Right lobe of liver (tissue), 6 donors: ENCODE results near the gene HS3ST1. TPM values are rescaled to one million over a fixed set of nuclear protein-coding genes. Genes with fewer than 3 reads are reported as not detected.

Experiments used
- ATAC-seq, 4 donors: fragments of 200-7000 bp; cut with Tn5 transposase; one replicate each; pipeline ENCODE4 v1.9.1; 2020; ENCODE audit warnings: mild to moderate bottlenecking in 4 of 4, moderate library complexity in 4 of 4
- DNase-seq, 3 donors: peaks; one replicate each; pipeline ENCODE4 v3.0.0-alpha.2; 2020
- H3K27ac ChIP-seq, 3 donors: fragments of 200-600 bp; one replicate each; pipeline ENCODE4 v1.8.0; 2022
- H3K27me3 ChIP-seq, 2 donors: fragments of 200-600 bp; one replicate each; pipeline ENCODE4 v1.8.0; 2022
- H3K36me3 ChIP-seq, 4 donors: fragments of 200-600 bp; sonication (generic) in 1 of 4; one replicate each; pipeline versions ENCODE4 v1.5.1 to v1.8.0; 2017 to 2022; ENCODE audit warnings: control low read depth in 1 of 4
- H3K4me1 ChIP-seq, 4 donors: fragments of 200-600 bp; sonication (generic) in 1 of 4; one replicate each; pipeline versions ENCODE4 v1.5.1 to v1.8.0; 2017 to 2022; ENCODE audit warnings: control low read depth in 1 of 4
- H3K4me3 ChIP-seq, 3 donors: fragments of 200-600 bp; one replicate each; pipeline ENCODE4 v1.8.0; 2022
- H3K9me3 ChIP-seq, 4 donors: fragments of 200-600 bp; sonication (generic) in 1 of 4; one replicate each; pipeline versions ENCODE4 v1.5.1 to v1.8.0; 2017 to 2022; ENCODE audit warnings: control low read depth in 1 of 4
- CTCF ChIP-seq, 4 donors: fragments of 200-600 bp in 3 of 4; fragments of 450-650 bp in 1 of 4; IDR thresholded peaks; one replicate each; pipeline versions ENCODE4 v1.5.1 to v1.8.0; 2016 to 2022; ENCODE audit warnings: antibody characterized with exemption in 4 of 4, mild to moderate bottlenecking in 2 of 4
- POLR2A ChIP-seq: fragments of 450-650 bp; IDR thresholded peaks from one replicate; pipeline ENCODE4 v1.6.1; 2017; ENCODE audit warnings: antibody characterized with exemption, mild to moderate bottlenecking
- WGBS: methylation state at CpG from one replicate; pipeline ENCODE4 v1.1.6; 2018; ENCODE audit warnings: low coverage, low lambda C conversion rate; ENCODE audit not compliant: insufficient coverage; ENCODE audit errors: missing lambda C conversion rate; 5-methylcytosine and 5-hydroxymethylcytosine counted together
- intact Hi-C, 2 donors: fragments of 100-400 bp; cut with DNase I; formaldehyde crosslinking; loops; one replicate each; pipeline versions ENCODE4 v1.11.2 to v1.14.1; 2022
- total RNA-seq, 6 experiments: library from RNA; depleted of rRNA in 2 of 6; stranded (reverse); fragments of >200 nt in 2 of 6; fragmentation: NEBNext Ultra II Directional in 3 of 6; extraction: Animal tissue kit (Norgen Biotek cat#: 25700) in 3 of 6; gene quantifications; one replicate each; pipeline versions ENCODE4 v1.1.0 to v1.2.4, GENCODE V29; 2016 to 2023
- donor health status: DM: no; HTN: yes; CAD: no.
- donor health status: DM: no; HTN: no; CAD: no.
- donor health status: DM: no; HTN: no; CAD: no.
- donor health status: DM: no; HTN: yes; CAD: no.
- donor health status: DM: no; HTN: yes; CAD: no.

The HS3ST1 gene
- total RNA-seq, 6 experiments from 2014 or later: 0.11 to 1.2 (median 0.25) TPM

DNA sequence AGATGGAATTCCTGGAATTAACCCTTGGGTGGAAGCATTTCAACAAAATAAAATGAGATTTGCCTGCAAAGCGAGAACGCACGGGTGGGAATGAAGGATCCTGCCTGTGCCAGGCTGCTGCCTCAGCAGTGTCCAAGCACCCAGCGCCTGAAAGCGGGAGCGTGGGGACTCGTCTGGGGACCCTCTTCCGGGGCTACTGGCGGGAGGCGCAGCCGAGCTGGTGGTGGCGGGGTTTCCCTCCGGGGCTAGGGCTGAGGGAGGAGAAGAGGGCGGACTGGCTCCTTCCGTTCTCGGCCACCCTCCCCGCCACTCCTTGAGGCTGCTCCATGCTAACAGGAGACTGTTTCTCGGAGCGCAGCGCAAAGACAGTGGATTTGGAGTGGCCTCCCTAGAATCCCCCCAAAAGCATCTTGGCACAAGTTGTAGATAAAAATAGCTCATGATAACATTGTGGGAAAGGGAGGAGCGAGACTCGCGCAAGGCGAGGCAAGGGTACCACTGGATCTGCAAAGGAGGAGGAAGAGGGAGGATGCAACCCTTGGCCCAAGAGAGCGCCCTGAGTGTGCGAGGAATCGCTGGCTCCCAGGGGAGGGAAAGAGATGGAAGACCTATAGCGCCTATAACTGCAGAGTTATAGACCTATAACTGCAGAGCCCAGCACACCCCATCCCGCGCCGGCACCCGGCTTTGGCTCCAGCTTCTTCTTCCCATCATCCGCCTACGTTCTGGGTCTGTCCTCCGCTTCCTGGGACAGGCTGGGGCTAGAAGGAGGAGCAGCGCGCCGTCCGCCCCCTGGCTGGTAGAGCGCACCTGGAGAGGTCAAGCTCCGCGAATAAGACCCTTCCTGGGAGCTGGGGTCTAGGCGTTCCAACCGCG, 1.3 kb downstream of the HS3ST1 start:
- peak overlapping the region; percentile 37 to 45 (median 44) for H3K4me3 ChIP-seq
- WGBS: 3% methylated on average over 32 of the region's 45 CpGs

DNA sequence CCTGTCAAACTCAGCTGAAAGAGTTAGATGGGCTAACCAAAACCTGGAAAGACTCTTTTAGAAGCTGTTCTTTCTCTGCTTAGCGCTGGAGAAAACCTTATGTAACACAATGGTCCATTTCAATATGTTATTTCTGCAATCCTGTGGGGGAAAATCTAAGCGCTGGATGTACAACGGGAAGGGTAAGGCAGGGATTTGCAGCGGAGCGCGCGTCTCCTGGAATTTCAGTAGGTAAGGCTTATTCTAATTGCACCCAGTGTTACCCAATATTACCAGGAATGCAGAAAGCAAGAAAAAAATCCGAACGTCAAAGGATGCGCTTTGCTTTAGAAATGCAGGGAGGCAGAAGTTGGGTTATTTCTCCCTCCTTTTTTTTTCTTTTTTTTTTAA, 2.0 kb downstream of the HS3ST1 start:
- no peak overlapping the region for H3K4me3 ChIP-seq
- H3K4me1 ChIP-seq: peaks cover 0 to 8% (median 0%) of the 10 kb centered on the region in 4 donors
- H3K36me3 ChIP-seq: no peaks in the 10 kb centered on the region
- DNase-seq (no peak), ATAC-seq (no peak)
- TF ChIP-seq POLR2A (no peak), CTCF (IDR thresholded peaks at IDR 0.05) (no peak)
- intact Hi-C loops: no loop called here
- H3K27ac ChIP-seq: no peak overlapping the region
- WGBS: 27% methylated on average over 10 of the region's 10 CpGs
- no peaks in the 10 kb centered on the region for H3K27me3 ChIP-seq
- no peaks in the 10 kb centered on the region for H3K9me3 ChIP-seq

More for the DNA sequence above, 1.3 kb downstream of the HS3ST1 start:
- TF ChIP-seq CTCF (IDR thresholded peaks at IDR 0.05): no peak
- TF ChIP-seq POLR2A: no peak
- H3K27ac ChIP-seq: no peak overlapping the region
- intact Hi-C loops: no loop called here
- DNase-seq (peak in 1 of 3 donors; percentile 17), ATAC-seq (no peak)
- peaks cover 0 to 8% (median 0%) of the 10 kb centered on the region in 4 donors for H3K4me1 ChIP-seq
- no peaks in the 10 kb centered on the region for H3K36me3 ChIP-seq
- no peaks in the 10 kb centered on the region for H3K27me3 ChIP-seq
- no peaks in the 10 kb centered on the region for H3K9me3 ChIP-seq

- TF ChIP-seq CTCF (IDR thresholded peaks at IDR 0.05) (no peak), POLR2A (no peak)
- Histone ChIP-seq H3K27ac (no peak overlapping the region), H3K36me3 (no peaks in the 10 kb centered on the region), H3K9me3 (no peaks in the 10 kb centered on the region), H3K27me3 (no peaks in the 10 kb centered on the region), H3K4me1 (peaks cover 0 to 8% (median 0%) of the 10 kb centered on the region in 4 donors), H3K4me3 (no peak overlapping the region)
- DNase-seq (no peak), ATAC-seq (no peak)
- intact Hi-C loops: no loop called here
- 40% methylated on average over 2 of the region's 3 CpGs for WGBS
Observed at GRCh38 chr4:11426003-11426402, 2.7 kb downstream of the HS3ST1 start.

DNA sequence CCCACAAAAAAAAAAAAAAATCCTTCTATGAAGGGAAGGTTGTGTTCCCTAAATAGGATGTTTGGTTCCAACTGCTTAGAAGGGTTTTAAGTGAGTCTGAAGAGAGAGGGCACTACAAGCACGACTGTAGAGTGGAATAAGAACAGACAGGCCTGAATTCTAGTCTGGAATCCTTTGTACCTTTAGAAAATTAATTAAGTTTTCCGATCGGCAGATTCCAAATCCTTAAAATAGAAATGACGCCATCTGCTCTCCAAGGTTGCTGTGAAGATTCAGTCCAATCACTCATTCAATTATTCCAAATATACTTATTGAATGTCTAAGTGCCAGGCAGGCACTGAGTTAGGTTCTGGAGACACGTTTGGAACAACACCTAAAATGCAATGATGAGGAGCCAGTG, 3.8 kb downstream of the HS3ST1 start:
- no peaks in the 10 kb centered on the region for H3K36me3 ChIP-seq
- H3K9me3 ChIP-seq: no peaks in the 10 kb centered on the region
- intact Hi-C loops: no loop called here
- H3K27me3 ChIP-seq: no peaks in the 10 kb centered on the region
- TF ChIP-seq CTCF (IDR thresholded peaks at IDR 0.05) (no peak), POLR2A (no peak)
- H3K4me1 ChIP-seq: peaks cover 0 to 8% (median 0%) of the 10 kb centered on the region in 4 donors
- DNase-seq (no peak), ATAC-seq (no peak)
- H3K4me3 ChIP-seq: no peak overlapping the region
- WGBS: 60% methylated on average over 5 of the region's 5 CpGs
- H3K27ac ChIP-seq: no peak overlapping the region
